Measurements from ENCODE around the gene ZFP91.

The ZFP91 gene

DNA sequence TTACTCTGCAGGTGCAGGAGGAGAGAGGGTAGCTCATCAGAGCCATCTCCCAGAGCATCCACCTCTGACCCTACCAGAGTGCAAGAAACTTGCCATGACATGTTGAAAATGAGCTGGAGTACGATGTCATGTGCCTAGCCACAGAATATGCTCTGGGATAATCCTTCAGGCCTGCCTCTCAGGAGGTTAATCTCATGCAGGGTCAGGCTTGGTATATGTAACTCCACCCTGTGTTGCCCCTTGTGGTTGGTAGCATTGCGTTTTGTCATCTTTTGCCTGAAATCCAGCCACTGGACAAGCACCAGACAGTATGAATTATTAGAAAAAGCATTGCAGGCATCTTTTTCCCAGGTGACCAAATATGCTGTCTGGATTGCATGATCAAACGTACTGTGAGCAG, 79.8 kb downstream of the ZFP91 start:
- in situ Hi-C loops (cut with MboI; ENCODE audit: low sequenced_read_pairs) = no loop called here

DNA sequence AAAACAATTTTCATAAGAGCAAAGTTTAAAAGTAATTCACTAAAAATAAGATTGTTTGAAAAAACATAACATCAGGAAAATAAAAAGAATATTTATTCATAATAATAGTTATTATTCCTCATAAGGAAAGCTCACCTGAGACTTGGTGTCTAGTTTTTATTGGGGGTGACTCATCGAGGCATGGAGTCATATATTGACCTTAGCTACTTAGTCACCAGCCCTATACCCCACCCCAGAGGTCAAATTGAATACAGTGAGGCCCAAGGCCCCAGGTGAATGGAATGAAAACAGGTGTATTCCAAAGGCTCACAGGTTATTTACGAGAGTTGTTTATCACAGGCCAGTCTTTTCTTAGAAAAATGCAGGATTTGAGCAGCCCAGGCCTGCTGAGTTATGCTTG, 80.5 kb downstream of the ZFP91 start:
- in situ Hi-C loops (cut with MboI; ENCODE audit: low sequenced_read_pairs) = no loop called here

DNA sequence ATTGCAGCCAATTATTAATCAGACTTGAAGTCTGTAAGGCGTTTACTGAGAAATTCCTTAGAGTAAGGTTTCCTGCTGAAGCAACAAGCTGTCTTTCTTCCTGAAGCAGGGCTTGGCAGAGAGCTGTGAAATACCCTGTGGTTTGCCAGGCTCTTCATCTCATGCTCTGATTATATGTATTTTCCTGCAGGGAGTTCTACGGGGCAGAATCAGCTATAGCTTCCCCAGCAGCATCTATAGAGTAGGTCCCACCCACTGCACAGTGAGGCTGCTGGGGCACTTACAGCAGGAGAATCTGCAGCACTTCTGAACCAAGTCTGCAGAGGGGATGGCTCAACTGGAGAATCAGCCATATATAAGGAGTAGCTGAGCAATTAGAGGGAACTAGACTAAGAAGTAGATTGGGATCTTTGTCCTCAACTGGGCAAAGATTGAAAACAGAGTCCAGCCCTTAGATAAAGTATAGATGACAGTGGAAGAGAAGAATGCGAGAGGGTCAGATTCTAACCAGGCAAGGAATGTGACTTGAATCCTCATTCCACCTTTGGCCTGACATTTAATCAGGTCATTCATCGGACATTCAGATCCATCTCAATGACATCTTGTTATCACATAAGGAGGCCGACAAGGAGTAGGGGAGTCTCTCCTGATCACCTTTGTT, 81.2 kb downstream of the ZFP91 start:
- in situ Hi-C loops (cut with MboI; ENCODE audit: low sequenced_read_pairs) = no loop called here

Measured in HL-60/S4 treated with retinoic acid at 250 ng/mL for 4 days and 3 days (cell line).